HPDE6-E6E7 (cell line): ENCODE measurements around the gene PJA1.

Source experiments
- DNase-seq: peaks from one replicate; pipeline ENCODE4 v3.0.0; 2011; ENCODE audit warnings: missing footprints; ENCODE audit errors: extremely low spot score

The PJA1 gene

DNA sequence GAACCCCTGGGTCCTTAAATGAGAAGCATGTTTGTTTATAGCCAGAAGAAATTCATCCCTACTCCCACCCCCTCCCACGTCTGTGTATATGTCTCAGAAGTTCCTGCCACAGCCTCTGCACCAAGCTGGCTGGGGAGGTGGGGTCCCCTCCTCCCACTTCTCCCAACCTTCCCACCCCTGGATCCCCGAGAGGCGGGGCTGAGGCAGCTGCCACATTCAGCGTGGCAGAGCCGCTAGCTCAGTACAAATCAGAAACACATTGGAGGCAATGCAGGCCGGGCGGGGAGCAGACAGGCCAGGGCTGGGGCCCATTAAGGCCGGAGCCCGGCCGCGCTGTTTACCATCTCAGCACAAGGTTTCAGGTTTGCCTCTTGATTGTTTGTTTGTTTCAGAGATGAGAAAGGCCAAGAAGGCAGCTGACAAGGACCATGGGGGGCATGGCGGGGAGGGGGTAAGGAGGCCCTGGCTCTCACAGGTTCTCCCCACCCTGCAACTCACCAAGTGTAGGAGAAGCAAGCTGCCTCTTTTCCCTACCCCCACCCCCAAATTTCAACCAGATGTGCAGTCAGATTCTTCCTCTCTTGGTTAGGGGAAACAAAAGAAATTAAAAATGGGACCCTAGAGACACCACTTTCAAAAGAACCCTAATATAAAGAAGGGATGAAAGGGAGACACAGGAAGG, 22.3 kb downstream of the PJA1 start:
- no peak for DNase-seq

DNA sequence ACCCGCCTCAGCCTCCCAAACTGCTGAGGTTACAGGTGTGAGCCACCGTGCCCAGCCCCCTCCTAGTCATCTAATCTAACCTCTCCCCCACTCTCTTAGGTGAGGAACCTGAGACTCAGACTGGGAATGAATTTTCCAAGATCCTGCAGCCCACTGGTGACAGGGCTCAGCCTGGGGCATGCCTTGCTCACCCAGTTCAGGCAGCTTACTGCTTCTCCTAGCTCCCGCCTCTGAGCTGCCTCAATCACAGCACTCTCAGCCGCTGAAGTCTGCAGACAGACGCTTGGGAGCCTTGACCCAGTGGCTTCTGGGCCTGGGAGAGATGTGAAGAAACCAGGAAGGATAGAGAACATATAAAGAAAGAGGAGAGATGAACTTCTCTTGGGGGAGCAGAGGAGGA, 24.4 kb downstream of the PJA1 start:
- no peak for DNase-seq

GRCh38 chrX:69139516-69139915, 25.7 kb downstream of the PJA1 start:
- DNase-seq = no peak

DNA sequence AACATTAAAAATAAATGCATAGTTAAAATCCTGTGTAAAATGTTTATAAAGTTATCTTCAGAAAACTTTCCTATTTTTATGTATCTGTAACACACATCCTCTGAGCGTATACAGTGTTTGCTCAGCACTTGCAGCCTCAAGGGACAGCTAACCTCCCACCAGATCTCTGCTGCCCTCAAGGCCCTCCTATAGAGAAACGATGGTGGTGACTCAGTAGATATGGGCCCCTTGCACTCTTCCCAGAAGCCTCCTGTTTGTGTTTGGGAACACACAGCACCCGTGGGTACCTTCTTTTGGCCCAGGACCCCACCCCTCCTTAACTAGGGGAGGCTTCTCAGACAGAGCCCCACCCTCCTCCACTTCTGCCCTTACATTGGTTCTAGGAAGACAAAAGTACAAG, 26.7 kb downstream of the PJA1 start:
- no peak for DNase-seq

- DNase-seq = no peak
These were observed 27.2 kb downstream of the PJA1 start for GRCh38 chrX:69138118-69138390.

DNA sequence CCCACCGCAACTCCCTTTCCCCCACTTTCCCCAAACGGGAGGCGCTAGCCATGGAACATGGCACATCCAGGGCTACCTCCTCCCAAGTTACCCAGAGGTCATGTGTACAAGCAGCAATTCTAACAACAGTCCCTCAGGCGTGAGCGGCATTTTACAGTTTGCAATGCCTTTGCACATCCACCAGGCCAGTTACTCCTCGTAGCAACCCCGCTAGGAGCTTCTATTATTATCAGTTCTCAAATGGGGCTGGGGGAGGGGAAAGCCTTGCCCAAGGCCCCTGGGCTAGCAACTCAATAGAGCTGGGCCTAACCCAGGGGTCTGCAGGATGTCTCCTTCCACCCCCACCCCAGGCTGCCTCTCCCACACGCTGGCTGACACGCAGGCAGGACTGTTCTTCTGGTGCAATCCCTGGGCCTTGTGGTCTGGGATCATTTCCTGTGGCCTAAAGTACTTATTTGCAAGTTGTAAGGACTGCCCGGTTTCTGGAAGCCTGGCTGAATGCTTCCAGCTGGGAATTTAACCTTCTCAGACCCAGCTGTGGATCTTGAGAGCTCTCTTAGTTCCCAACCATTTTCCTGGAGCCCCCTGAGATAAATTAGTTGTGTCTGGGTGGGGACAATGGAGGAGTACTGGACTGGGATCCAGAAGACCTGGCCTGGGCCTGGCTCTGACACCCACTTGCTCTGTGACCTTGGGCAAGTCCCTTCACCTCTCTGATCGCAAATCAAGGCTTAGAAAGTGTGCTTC, 27.7 kb downstream of the PJA1 start:
- no peak for DNase-seq

DNA sequence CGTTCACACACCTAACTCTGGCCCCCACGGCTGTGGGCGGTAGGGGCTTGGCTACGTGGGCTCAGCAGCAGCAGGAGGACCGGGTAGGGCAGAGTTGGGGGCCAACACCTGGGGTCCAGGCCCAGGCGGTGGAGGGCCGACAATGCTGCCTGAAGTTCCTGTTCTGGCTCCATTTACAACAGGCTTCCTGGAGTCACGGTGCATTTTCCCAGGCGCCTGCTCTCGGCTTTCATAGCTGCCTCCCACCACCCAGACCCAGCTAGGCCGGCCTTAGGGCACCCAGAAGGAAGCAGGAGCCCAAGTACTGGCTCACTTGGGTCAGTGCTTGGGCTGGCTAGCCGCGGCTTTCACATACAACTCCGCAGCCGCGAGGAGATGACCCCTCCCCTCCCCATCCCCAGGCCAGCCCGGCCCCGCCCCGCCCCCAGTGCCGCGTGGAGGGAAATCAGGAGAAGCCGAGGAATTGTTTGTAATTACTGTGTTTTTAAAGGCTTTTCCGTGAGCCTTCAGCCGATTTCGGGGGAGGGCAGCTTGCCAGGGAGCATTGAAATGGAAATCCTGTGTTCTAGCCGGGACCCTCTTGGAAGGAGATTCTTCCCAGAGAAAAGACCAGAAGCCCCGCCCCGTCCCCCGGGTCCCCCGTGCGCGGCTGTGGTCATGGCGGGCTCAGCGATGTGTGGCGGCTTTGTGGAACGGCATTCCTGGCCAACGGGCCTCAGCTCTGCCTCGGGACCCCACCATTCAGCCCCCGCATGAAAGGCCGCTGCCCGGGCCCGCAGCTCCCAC, 28.5 kb downstream of the PJA1 start:
- no peak for DNase-seq

DNA sequence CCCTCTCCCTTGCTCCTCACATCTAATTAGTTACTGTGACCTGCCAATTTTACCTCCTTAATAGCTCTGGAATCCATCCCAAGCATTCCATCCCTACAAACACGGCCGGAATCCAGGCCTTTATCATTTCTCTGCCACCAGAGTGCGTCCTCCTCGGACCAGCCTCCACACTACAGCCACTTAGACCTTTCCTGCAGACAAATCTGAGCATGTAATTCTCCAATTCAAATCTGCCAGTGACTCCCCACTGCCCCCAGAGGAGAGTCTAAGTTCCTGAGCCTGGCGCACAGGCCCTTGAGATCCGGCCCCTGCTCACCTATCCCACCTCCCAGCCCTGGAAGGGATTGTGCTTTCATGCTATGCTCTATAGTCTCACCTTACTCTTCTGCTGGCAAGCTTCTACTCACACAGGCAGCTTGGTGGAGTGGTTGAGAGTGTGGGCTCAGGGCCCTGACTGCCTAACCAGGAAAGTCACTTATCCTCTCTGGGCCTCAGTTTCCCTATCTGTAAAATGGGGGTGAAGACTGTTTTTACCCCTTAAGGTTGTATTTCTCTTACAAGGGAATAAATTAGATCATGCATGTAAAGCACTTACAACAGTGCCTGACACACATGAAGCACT, 31.2 kb downstream of the PJA1 start:
- peak; percentile 37 for DNase-seq

DNA sequence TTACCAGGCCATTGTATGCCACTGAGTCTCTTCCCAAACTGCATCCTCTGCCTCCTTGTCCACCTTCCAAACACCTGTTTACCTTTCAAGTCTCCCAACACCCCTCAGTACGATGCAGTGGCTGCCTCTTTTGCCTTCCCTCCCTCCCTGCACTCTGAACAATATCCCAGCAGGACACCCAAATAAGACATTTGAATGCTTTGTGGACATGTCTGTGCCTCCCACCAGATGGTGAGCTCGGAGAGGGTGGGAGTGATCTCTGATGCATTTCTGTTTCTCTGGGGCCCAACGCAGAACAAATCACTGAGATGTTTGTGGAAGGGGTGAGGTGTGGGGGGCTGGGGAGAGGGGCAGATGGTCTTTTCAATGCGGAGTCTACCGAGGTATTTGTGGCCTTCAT, 33.4 kb downstream of the PJA1 start:
- DNase-seq = no peak

DNA sequence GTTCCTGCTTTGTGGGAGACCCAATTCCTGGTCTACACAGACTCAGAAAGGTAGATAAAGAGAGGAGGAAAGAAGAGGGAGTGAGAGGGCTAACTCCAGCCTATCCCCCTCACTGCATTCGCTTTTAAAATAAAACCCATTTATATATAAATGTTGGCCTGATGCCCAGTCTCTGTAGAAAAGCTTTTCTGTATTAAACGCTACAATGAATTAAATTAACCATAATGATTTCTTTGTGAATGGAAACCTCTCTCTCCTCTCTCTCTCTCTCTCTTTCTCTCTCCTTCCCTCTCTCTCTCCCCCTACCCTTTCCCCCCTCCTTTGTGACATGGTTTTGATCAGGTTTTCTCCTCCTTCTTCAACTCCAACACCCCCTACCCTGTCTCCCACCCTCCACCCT, 34.8 kb downstream of the PJA1 start:
- DNase-seq = no peak

- no peak for DNase-seq
These were observed 36.7 kb downstream of the PJA1 start for GRCh38 chrX:69128588-69128987.

DNA sequence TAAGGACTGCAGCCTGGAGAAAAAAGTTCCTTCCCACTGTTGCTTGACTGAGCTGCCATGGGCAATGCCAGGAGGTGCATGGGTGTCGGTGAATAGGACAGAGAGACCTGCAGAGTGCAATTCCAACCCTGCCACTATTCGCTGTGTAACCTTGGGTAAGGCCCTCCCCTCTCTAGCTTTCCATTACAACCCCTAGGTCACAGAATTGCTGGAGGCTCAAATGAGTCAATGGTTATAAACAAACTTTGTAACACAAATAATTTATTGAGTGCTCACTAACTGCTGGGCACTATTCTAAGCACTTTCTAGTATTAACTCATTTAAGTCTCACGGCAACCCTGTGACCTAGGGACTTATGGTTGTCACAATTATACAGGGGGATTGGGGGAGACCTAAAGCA, 37.8 kb downstream of the PJA1 start:
- DNase-seq = no peak

GRCh38 chrX:69126642-69127041, 38.6 kb downstream of the PJA1 start:
- DNase-seq = no peak

DNA sequence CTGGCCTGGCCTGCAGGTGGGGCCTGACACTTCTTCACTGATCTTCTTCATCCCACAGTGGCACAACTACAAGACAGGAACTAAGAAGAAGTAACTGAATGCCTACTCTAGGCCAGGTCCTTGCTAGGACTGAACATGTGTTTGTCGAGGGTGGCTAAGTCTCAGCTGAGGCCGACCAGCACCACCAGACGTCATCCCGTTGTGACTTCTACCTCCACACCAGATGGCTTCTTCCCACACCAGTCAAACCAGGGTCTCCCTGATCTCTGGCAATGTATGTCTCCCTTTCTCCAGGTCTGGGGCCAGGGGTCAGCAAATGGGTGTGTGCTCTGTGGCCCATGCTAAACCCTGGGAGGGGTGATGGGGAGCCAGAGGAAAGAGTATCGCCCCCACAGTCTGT, 40.2 kb downstream of the PJA1 start:
- DNase-seq = no peak

GRCh38 chrX:69124108-69124507, 41.1 kb downstream of the PJA1 start:
- DNase-seq = no peak

DNA sequence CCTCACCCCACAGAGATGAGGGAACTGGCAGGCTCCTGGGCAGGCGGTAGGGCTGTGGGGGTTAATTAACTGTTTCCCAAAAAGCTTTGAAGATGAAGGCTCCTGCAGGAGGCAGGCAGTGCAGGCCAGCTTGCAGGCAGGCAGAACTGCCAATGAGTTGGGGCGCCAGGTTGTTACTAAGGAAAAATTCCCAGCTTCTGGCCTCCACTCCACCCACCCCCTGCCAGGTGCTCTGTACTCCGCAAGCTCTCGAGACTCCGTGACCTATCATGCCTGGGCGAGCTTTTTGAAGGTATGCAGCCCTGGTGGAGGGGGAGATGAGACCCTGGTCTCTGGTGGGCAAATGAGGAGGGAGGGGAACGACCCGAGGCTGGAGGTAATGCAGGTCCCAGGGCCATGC, 41.8 kb downstream of the PJA1 start:
- DNase-seq = no peak

GRCh38 chrX:69121321-69122000, 43.8 kb downstream of the PJA1 start:
- DNase-seq = no peak

GRCh38 chrX:69120476-69120875, 44.8 kb downstream of the PJA1 start:
- no peak for DNase-seq

DNA sequence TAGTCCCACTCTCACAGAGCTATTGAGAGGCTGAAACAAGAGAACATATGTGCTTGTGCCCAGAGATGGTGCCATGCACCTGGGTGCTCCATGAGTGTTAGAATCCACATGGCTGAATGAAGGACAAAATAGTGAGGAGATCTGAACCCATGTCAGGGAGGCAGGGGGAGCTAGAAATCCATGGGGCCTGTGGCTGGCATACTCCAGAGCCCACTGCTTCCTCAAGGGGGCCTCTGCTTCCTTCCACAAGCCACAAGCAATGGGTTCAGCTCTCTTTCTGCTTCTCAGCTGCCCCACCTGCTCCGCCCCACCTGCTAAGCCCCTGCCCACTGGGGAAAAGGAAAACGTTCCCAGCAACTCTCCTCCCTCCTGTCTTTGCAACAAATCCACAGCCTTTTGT, 46.1 kb downstream of the PJA1 start:
- no peak for DNase-seq

GRCh38 chrX:69117876-69118526, 47.3 kb downstream of the PJA1 start:
- DNase-seq = no peak

- DNase-seq = peak; percentile 80
These were observed 49.2 kb downstream of the PJA1 start for GRCh38 chrX:69116077-69116476.

- no peak for DNase-seq
These were observed 51.5 kb downstream of the PJA1 start for GRCh38 chrX:69113723-69114122.
